ENCODE measurements around the gene MLF1.

The MLF1 gene

DNA sequence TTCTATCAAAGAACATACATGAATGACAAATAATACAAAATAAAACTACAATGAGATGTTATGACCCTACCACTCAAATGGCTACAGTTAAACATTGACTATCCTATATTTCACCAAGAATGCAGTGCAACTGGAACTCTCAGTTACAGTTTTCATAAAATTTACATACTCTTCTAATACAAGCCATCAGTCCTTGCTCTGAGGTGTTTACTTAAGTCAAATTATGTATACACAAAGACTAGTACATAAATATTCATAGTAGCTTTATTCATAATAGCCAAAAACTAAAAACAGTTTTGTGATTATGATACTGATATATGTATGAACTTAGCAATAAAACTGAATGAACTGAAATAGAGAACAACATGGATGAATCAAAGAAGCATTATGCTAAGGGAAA, 19.2 kb downstream of the MLF1 start:
- DNase-seq = no peak

DNA sequence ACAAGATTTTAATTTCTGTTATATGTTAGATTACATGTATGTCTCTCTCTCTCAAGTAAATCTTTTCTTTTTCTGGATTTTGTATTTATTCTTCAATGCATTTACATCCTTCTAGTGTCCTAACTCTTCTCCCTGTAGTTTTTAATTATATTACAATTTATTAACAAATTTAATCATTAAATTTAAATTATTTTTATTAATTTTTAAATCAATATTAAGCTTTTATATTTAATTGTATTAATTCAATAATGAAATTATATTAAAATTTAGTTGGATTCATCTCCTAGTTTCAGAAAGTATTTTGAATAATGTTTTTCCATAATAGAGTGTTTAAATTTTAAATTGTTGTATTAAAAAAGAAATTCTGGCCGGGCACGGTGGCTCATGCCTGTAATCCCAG, 29.8 kb downstream of the MLF1 start:
- DNase-seq = no peak

DNA sequence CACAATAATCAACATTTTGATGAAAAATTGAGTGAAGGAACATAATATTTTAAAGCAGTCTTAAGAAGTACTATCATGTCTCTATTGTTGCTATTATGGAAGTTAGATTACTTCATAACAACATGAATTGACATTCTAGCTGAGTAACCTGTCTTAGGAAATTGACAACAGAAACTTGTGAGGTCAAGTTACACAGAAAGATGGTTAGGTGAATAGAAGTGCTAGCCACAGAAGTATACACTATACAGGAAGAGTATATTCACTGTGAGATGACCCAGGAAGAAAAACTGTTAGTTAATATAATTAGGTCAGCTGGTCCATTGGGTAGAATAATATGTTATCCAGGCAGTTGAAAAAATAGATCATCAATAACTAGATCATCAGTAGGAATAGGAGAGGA, 31.2 kb downstream of the MLF1 start:
- DNase-seq = no peak

DNA sequence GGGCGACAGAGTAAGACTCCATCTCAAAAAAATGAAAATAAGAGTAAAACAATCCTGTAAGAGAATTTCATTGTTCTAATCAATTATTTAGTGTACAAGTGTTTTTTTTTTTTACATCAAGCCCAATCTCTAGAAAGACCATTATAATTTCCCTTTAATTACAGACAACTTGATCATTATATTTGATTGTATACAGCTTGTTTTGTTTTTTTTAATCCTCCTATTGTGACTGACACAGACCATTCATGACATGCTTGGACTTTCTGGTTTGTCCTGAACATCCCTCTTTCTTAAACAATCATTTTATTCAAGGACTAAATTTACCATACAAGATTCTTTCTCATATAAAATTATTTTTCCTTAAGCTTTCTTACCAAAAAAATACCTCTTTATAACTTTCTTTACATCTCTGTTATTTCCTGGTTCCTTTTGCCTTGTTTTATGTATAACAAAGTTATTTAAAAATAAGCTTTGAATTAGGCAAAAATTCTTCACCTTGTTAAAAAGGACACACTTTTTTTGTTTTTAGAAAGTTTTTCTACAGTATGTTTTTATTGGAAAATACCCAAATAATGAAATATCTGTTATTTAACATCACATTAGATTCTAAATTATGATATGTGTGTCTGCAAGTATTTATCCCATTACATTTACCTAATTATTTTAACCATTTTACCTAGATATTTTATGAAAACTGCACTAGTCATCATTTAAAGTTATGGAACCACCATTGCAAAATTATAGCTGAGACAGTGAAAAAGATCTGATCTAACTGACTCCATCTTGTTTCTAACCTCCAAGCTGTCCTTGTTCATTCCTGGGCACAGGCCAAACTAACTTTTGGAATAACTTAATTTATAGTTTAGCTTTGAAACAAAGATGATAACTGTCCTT, 47.2 kb downstream of the MLF1 start:
- DNase-seq = no peak

DNA sequence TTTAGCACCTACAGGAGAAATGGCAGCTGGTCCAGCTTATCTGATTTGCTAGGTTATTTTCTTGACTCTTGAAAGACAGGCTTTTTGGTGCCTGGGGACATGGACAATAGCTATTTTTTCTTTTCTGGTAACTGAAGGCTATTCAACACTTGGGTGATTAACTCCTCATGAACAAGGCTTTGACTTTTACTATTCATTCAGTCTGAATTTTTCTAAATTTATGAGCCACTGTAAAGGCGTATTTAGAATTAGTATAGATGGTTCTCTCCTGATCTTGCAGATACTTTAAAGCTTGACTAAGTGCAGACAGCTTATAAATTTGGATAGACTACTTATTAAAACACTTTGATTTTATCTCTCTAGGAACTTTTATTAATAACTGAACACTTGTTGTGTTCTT, 54.9 kb downstream of the MLF1 start:
- no peak for DNase-seq

DNA sequence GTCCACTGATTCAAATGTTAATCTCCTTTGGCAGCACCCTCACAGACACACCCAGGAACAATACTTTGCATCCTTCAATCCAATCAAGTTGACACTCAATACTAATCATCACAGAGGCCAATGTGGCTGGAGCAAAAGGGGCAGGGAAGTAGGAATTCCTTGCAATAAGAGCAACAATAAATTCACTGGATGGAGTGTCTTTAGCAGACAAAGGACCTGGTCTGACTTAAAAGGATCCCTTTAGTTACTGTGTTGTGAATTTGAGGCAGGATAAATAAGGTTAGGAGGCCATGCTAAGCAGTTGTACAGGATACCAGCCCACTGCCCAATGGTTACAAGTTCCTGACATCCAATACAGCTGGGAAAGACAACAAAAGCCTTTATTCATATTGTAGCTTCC, 61.0 kb downstream of the MLF1 start:
- no peak for DNase-seq

DNA sequence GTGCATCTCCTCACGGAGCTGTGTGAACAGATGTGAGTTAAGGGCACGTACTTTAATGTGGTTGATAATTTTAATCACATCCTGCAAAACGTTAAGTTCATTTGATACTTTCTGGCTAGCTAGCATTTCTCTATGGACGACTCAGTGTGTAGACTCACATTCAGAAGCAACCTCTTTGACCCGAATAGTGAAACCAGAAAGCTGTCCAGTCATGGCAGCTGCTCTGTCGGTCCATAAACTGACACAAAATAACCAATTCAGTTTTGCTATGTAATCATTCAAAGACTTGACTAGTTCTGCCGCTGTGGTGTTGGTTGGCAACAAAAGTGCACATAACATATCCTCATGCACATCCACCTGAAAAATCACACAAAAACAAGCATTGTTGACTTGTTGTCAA, 69.7 kb downstream of the MLF1 start:
- no peak for DNase-seq

DNA sequence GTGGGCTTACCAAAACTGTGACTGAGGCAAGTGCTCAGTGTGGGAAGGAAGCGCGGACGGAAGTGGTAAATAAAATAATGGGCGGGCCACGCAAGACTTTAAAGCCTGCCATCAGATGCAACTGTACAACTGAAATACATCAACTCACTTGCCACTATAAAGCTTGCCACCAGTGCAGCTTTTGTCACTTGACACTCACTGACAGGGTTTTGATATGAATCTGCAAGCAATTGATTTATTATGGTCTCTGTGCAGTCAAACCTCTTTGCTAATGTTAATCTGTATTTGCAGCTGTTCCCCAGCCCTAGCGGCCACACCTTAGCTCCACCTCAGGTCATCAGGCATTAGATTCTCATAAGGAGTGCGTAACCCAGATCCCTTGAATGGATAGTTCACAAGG, 71.0 kb downstream of the MLF1 start:
- no peak for DNase-seq

DNA sequence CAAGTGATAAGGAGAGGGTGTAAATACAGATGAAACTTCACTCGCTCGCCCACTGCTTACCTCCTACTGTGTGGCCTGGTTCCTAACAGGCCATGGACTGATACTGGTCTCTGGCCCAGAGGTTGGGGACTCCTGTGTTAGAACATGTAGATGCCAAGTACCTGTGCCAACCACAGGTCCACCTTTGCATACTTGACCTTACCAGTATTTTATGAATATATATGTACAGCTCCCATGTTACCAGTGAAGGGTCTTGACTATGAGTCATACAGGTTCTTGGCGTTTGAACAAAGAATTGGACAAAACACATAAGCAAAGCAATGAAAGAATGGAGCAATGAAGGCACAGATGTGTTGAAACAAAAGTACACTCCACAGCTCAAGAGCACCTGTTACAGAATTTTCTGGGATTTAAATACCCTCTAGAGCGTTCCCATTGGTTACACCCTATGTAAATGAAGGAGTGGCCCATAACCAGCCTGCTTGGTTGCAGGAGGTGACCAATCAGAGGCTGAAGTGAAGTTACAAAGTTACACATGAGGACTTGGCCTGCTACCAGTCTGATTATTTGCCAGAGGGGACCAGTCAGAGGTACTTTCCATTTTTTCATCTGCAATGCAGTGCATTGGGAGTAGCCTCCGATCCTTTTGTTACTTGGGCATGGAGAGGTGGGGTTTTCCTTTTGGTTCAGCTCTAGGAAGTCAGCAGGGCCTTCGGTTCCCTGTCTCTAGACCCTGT, 71.6 kb downstream of the MLF1 start:
- no peak for DNase-seq

DNA sequence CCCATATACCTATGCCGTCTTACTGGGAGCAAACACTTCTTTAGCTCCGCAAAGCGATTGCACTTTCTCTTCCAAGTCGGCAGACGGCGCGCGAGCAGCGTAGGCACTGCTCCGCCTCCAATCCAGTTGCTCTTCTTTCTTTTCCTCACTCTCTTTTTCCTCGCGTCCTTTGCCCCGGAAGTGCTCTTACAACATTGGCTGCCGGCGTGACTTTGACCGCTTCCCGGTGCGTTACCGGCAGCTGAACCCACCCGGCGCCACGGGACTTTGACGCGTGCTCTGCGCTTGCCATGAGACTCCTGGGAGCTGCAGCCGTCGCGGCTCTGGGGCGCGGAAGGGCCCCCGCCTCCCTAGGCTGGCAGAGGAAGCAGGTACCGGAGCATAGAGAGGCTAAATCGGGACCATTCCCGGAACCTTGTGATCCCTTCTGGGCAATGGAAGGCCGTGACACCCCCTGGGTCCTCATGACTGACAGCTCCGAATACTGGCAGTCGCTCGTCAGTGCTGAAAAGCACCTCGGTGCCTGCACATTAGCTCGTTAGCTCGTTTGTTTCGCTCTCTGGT, 73.4 kb downstream of the MLF1 start, which contains the start of gene GFM1:
GFM1 (plus strand) TSS at position 183 of the 564 bp plus-strand sequence; CDS start at position 291, 108 bp downstream.
- peak; percentile 93 for DNase-seq

DNA sequence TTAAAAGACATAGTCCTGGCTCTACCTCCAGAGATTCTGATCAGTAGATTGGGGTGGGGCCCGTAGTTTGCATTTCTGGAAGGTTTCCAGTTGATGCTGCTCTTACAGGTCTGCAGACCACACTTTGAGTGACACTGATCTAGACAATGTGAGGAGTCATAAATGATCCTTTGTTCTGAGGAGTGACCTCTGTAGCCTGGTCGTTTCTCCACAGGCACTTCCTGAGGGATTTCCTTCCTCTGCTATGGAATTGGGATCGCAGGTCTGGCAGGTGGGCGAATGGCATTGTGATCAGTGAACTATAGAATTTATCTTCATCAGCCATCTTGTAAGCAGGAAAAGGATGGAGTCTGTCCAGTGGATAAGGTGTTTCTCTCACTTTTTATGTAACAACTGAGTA, 78.8 kb downstream of the MLF1 start:
- DNase-seq = no peak

DNA sequence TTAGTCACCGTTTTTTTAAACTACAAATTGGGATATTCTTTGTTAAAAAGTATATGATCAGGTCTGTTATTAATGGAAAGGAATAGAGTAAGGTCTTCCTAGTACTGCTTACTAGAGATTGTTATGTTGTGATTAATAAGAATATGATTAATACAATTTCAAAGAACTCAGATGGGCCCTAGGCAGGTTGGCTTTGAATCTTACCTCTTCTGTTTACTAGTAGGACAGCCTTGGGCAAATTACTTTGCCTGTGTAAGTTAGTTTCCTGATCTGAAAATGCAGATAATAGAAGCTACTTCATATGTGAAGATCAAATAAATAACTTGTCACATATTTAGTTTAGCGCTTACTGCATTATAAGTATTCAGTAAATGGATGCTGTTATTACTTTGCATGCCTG, 80.2 kb downstream of the MLF1 start:
- DNase-seq = no peak

DNA sequence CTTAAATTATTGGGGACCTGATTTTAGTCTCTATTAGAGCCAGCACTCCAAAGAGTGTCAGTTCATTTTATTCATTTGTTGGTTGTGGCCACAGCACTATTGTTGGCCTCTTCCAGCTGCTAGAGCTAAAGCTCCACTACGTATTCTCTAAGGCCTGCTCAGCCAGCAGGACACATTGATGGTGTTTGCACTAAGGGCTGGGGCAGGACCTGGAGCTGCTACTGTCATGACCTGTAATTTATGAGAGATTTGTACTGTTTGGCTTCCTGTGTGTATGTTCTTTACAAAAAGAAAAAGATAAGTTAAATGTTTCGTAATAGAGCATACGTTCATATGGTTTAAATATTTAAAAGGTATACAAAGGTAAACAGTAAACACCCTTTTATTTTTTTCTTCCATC, 81.5 kb downstream of the MLF1 start:
- DNase-seq = no peak
